ENCODE data around the gene SLC35F1.

Gene SLC35F1

DNA sequence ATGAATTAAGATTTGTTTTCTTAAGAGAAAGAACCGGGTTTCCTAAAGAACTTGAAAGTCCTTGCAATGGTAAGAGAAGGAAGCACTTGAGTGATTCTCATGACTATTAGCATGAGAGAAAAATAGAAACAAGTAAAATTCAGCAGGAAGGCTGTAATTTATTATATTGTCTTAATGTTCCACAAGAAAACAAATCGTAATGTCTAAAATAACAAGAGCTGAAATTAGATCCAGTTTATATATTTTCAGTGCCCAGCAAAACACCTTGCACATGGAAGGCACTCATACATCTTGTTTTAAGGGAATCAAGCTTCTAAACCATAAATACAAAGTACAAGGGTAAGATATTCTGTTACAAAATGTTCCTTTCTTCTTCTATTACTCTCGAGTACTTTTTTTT is 411.6 kb downstream of the SLC35F1 start:
- ATAC-seq = no peak
- no peak for TF ChIP-seq ARNTL (CRISPR knock-in tag; IDR thresholded peaks at IDR 0.05; ENCODE audit: borderline replicate concordance, low read depth)
- TF ChIP-seq ZC3H10 (CRISPR knock-in tag; IDR thresholded peaks at IDR 0.05) = no peak
- TF ChIP-seq, protein P1, sequence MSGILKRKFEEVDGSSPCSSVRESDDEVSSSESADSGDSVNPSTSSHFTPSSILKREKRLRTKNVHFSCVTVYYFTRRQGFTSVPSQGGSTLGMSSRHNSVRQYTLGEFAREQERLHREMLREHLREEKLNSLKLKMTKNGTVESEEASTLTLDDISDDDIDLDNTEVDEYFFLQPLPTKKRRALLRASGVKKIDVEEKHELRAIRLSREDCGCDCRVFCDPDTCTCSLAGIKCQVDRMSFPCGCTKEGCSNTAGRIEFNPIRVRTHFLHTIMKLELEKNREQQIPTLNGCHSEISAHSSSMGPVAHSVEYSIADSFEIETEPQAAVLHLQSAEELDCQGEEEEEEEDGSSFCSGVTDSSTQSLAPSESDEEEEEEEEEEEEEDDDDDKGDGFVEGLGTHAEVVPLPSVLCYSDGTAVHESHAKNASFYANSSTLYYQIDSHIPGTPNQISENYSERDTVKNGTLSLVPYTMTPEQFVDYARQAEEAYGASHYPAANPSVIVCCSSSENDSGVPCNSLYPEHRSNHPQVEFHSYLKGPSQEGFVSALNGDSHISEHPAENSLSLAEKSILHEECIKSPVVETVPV (CRISPR knock-in tag; IDR thresholded peaks at IDR 0.05) = no peak
- TF ChIP-seq RARB (CRISPR knock-in tag; IDR thresholded peaks at IDR 0.05) = no peak
- no peak for TF ChIP-seq CREB5 (CRISPR knock-in tag; IDR thresholded peaks at IDR 0.05; ENCODE audit: low read depth)
- no peak for TF ChIP-seq GLIS3 (CRISPR knock-in tag; IDR thresholded peaks at IDR 0.05)
- TF ChIP-seq ZFP30 (CRISPR knock-in tag; IDR thresholded peaks at IDR 0.05) = no peak
- no peak for TF ChIP-seq TOX (CRISPR knock-in tag; IDR thresholded peaks at IDR 0.05; ENCODE audit: borderline replicate concordance)
- TF ChIP-seq ZFP3 (CRISPR knock-in tag; IDR thresholded peaks at IDR 0.05) = no peak
- TF ChIP-seq PPARA (CRISPR knock-in tag; IDR thresholded peaks at IDR 0.05; ENCODE audit: borderline replicate concordance) = no peak
- no peak for TF ChIP-seq ZNF565 (CRISPR knock-in tag; conservative IDR thresholded peaks at IDR 0.05; ENCODE audit: low read depth)
- no peak for TF ChIP-seq TSHZ2 (CRISPR knock-in tag; IDR thresholded peaks at IDR 0.05)
- no peak for TF ChIP-seq SNAI2 (CRISPR knock-in tag; IDR thresholded peaks at IDR 0.05)
- TF ChIP-seq ZNF70 (CRISPR knock-in tag; IDR thresholded peaks at IDR 0.05) = no peak
- no peak for TF ChIP-seq ZNF8 (CRISPR knock-in tag; IDR thresholded peaks at IDR 0.05)
- no peak for TF ChIP-seq TCF4 (CRISPR knock-in tag; IDR thresholded peaks at IDR 0.05; ENCODE audit: borderline replicate concordance)

GRCh38 chr6:118319416-118319815 is 412.4 kb downstream of the SLC35F1 start:
- TF ChIP-seq OSR1 (CRISPR knock-in tag; IDR thresholded peaks at IDR 0.05) (no peak), ZNF70 (CRISPR knock-in tag; IDR thresholded peaks at IDR 0.05) (no peak), ISL1 (CRISPR knock-in tag; IDR thresholded peaks at IDR 0.05) (no peak), ZFP3 (CRISPR knock-in tag; IDR thresholded peaks at IDR 0.05) (no peak), SNAI2 (CRISPR knock-in tag; IDR thresholded peaks at IDR 0.05) (no peak), TSHZ2 (CRISPR knock-in tag; IDR thresholded peaks at IDR 0.05) (no peak), GLIS3 (CRISPR knock-in tag; IDR thresholded peaks at IDR 0.05) (no peak)
- no peak for ATAC-seq

- no peak for ATAC-seq
- TF ChIP-seq TSHZ2 (CRISPR knock-in tag; IDR thresholded peaks at IDR 0.05) = no peak
- TF ChIP-seq, protein P1 (CRISPR knock-in tag; IDR thresholded peaks at IDR 0.05) = no peak
- no peak for TF ChIP-seq BACH2 (CRISPR knock-in tag; IDR thresholded peaks at IDR 0.05; ENCODE audit: borderline replicate concordance)
- TF ChIP-seq GLIS3 (CRISPR knock-in tag; IDR thresholded peaks at IDR 0.05) = no peak
- no peak for TF ChIP-seq ZC3H10 (CRISPR knock-in tag; IDR thresholded peaks at IDR 0.05)
- TF ChIP-seq RARB (CRISPR knock-in tag; IDR thresholded peaks at IDR 0.05) = no peak
- TF ChIP-seq PATZ1 (CRISPR knock-in tag; IDR thresholded peaks at IDR 0.05; ENCODE audit: borderline replicate concordance) = no peak
- TF ChIP-seq ZFP30 (CRISPR knock-in tag; IDR thresholded peaks at IDR 0.05) = no peak
Observed at GRCh38 chr6:118319894-118320649, 413.0 kb downstream of the SLC35F1 start.
